Measurements from ENCODE around the gene MRPL45.

Gene MRPL45

GRCh38 chr17:38369124-38369886 is 72.3 kb downstream of the MRPL45 start:
- TF ChIP-seq POLR2A (IDR thresholded peaks at IDR 0.05; ENCODE audit: low read length) (no peak), GATA1 (IDR thresholded peaks at IDR 0.05; ENCODE audit: low read depth, low read length) (no peak)
- no peak for DNase-seq
